AG04450 (cell line): Measurements from ENCODE around the gene GNAL. TPM values are rescaled to one million over a fixed set of nuclear protein-coding genes. Genes with fewer than 3 reads are reported as not detected.

Experiments
- CTCF ChIA-PET: fragments of 300-600, 350-600 bp; formaldehyde crosslinking; extraction: SDS; loops from one replicate; lab custom pipeline; 2022; ENCODE audit warnings: antibody characterized with exemption, inconsistent platforms; lab: Charles Lee
- POLR2A ChIA-PET: fragments of 350-600 bp; formaldehyde crosslinking; extraction: SDS; loops from one replicate; lab custom pipeline; 2021; ENCODE audit warnings: antibody characterized with exemption, inconsistent platforms; lab: Yijun Ruan, JAX
- DNase-seq: peaks from one replicate; pipeline ENCODE4 v3.0.0-alpha.2; 2011; ENCODE audit warnings: low read depth, low spot score
- H3K27ac ChIP-seq: one replicate; pipeline ENCODE4 v1.5.1; 2012; ENCODE audit warnings: low read depth, low read length, control low read depth
- H3K27me3 ChIP-seq: one replicate; pipeline ENCODE4 v1.6.0; 2012; ENCODE audit warnings: low read length; ENCODE audit not compliant: control insufficient read depth, insufficient read depth
- H3K4me3 ChIP-seq: 2 replicates; pipeline ENCODE4 v1.5.1; 2011; ENCODE audit warnings: mild to moderate bottlenecking, low read depth, low read length, control low read depth
- H3K9me3 ChIP-seq: 2 replicates; pipeline ENCODE4 v1.5.1; 2012; ENCODE audit warnings: low read length; ENCODE audit not compliant: control insufficient read depth, insufficient read depth
- CTCF ChIP-seq: IDR thresholded peaks from 2 replicates; pipeline ENCODE4 v1.5.1; 2011; ENCODE audit warnings: low read depth, low read length, control low read depth, inconsistent platforms
- polyA plus RNA-seq: library from polyadenylated mRNA; depleted of rRNA; stranded (reverse); fragments of >200 nt; gene quantifications from 2 replicates; pipeline ENCODE4 v1.2.3, GENCODE V29; 2011

GNAL gene
- polyA plus RNA-seq, 1 experiment, result 0.51 TPM

- H3K27ac ChIP-seq, result no peak overlapping the region
- H3K27me3 ChIP-seq, result peaks cover 45% of the 10 kb centered on the region
- H3K4me3 ChIP-seq, result no peak overlapping the region
- no peak for DNase-seq
- CTCF ChIA-PET, result no interaction called here
- TF ChIP-seq CTCF, result no peak
- H3K9me3 ChIP-seq, result peaks cover 2% of the 10 kb centered on the region; the same call in 1 of the 2 replicates
- POLR2A ChIA-PET, result no interaction called here
These were observed 62.5 kb downstream of the GNAL start for GRCh38 chr18:11751341-11752115.

GRCh38 chr18:11752116-11752911, 63.2 kb downstream of the GNAL start:
- POLR2A ChIA-PET, result no interaction called here
- Histone ChIP-seq H3K4me3 (peak overlapping the region; percentile 22; the same call in 1 of the 2 replicates), H3K9me3 (peaks cover 2% of the 10 kb centered on the region; the same call in 1 of the 2 replicates), H3K27ac (no peak overlapping the region), H3K27me3 (peaks cover 39% of the 10 kb centered on the region)
- CTCF ChIA-PET, result no interaction called here
- TF ChIP-seq CTCF, result no peak
- no peak for DNase-seq

GRCh38 chr18:11754979-11755378, 65.9 kb downstream of the GNAL start:
- Histone ChIP-seq H3K27ac (no peak overlapping the region), H3K27me3 (peaks cover 34% of the 10 kb centered on the region), H3K9me3 (peaks cover 2% of the 10 kb centered on the region; the same call in 1 of the 2 replicates), H3K4me3 (no peak overlapping the region)
- ChIA-PET CTCF (interaction anchor here (1.3 kb wide), 1 partner anchor 22 kb away, joined by 4 read pairs; no protein-coding TSS in a partner anchor), POLR2A (no interaction called here)
- TF ChIP-seq CTCF, result no peak
- DNase-seq, result no peak

- peaks cover 18% of the 10 kb centered on the region for H3K27me3 ChIP-seq
- H3K4me3 ChIP-seq, result no peak overlapping the region
- ChIA-PET POLR2A (no interaction called here), CTCF (no interaction called here)
- H3K9me3 ChIP-seq, result no peaks in the 10 kb centered on the region; the same call in 1 of the 2 replicates
- no peak overlapping the region for H3K27ac ChIP-seq
- no peak for DNase-seq
- TF ChIP-seq CTCF, result no peak
These were observed 68.1 kb downstream of the GNAL start for GRCh38 chr18:11757084-11757590.
